A673 (cell line): ENCODE data around the gene THOC1. TPM values are rescaled to one million over a fixed set of nuclear protein-coding genes. Genes with fewer than 3 reads are reported as not detected.

Experiments
- BruUV-seq: library from RNA; stranded (reverse); fragments of 400-500 nt; replicated peaks from 2 replicates; lab custom pipeline; 2021; lab: Mats Ljungman, UMichigan
- CTCF ChIA-PET: fragments of 300-600 bp; sonication (Branson Sonifier 250); formaldehyde crosslinking; loops from one replicate; lab custom pipeline; 2022; ENCODE audit warnings: antibody characterized with exemption; lab: Charles Lee
- POLR2A ChIA-PET: fragments of 300-600 bp; sonication (Branson Sonifier 250); formaldehyde crosslinking; loops from one replicate; lab custom pipeline; 2022; ENCODE audit warnings: antibody characterized with exemption; ENCODE audit not compliant: low non-redundant PET; lab: Charles Lee
- DNase-seq: peaks from one replicate; pipeline ENCODE4 v3.0.0-alpha.2; 2015; ENCODE audit warnings: low spot score
- H3K27ac ChIP-seq: fragments of 200-600 bp; sonication (generic); 2 replicates; pipeline ENCODE4 v1.5.1; 2016; ENCODE audit warnings: mixed run types, low read depth, mild to moderate bottlenecking, mixed read lengths, antibody characterized with exemption, low read length; ENCODE audit not compliant: poor library complexity, severe bottlenecking
- H3K27me3 ChIP-seq: fragments of 200-600 bp; sonication (generic); replicated peaks from 2 replicates; pipeline ENCODE4 v1.6.1; 2017; ENCODE audit warnings: mixed run types, low read depth, mild to moderate bottlenecking, mixed read lengths, antibody characterized with exemption, low read length; ENCODE audit not compliant: insufficient read depth, poor library complexity
- H3K36me3 ChIP-seq: fragments of 200-600 bp; sonication (generic); 2 replicates; pipeline ENCODE4 v1.6.1; 2016; ENCODE audit warnings: mixed run types, mild to moderate bottlenecking, mixed read lengths, antibody characterized with exemption, low read length; ENCODE audit not compliant: insufficient read depth, poor library complexity, severe bottlenecking
- H3K4me1 ChIP-seq: fragments of 200-600 bp; sonication (generic); 2 replicates; pipeline ENCODE4 v1.6.1; 2017; ENCODE audit warnings: mixed run types, mild to moderate bottlenecking, mixed read lengths, antibody characterized with exemption, low read length; ENCODE audit not compliant: insufficient read depth, poor library complexity, severe bottlenecking
- H3K4me3 ChIP-seq: fragments of 200-600 bp; sonication (generic); 2 replicates; pipeline ENCODE4 v1.5.1; 2016; ENCODE audit warnings: low read depth, mixed run types, mild to moderate bottlenecking, mixed read lengths, low read length; ENCODE audit not compliant: poor library complexity, severe bottlenecking
- H3K9me3 ChIP-seq: fragments of 200-600 bp; sonication (generic); 2 replicates; pipeline ENCODE4 v1.6.1; 2016; ENCODE audit warnings: mixed run types, low read depth, mild to moderate bottlenecking, mixed read lengths, antibody characterized with exemption, low read length; ENCODE audit not compliant: poor library complexity, severe bottlenecking
- EZH2 ChIP-seq: fragments of 200-600 bp; sonication (generic); IDR thresholded peaks from 2 replicates; pipeline ENCODE4 v1.6.1; 2017; ENCODE audit warnings: borderline replicate concordance, low read depth, mild to moderate bottlenecking, mixed read lengths, antibody characterized with exemption, low read length; ENCODE audit not compliant: poor library complexity, severe bottlenecking
- intact Hi-C: fragments of 100-400 bp; cut with micrococcal nuclease; formaldehyde crosslinking; loops from one replicate; pipeline ENCODE4 v1.10.0; 2022; ENCODE audit not compliant: unreplicated experiment
- total RNA-seq: library from RNA; stranded (reverse); gene quantifications from 2 replicates; pipeline ENCODE4 v1.2.3, GENCODE V29; 2021
- TF ChIP-seq, protein P1 (sequence below): fragments of 300-800, 200-600 bp; sonication (generic); conservative IDR thresholded peaks from 2 replicates; pipeline ENCODE4 v1.5.1; 2017; ENCODE audit warnings: low read depth, mild to moderate bottlenecking, antibody characterized with exemption, low read length, moderate library complexity, mixed read lengths

The THOC1 gene
- total RNA-seq, 1 experiment from 2014 or later: 76.7 TPM

DNA sequence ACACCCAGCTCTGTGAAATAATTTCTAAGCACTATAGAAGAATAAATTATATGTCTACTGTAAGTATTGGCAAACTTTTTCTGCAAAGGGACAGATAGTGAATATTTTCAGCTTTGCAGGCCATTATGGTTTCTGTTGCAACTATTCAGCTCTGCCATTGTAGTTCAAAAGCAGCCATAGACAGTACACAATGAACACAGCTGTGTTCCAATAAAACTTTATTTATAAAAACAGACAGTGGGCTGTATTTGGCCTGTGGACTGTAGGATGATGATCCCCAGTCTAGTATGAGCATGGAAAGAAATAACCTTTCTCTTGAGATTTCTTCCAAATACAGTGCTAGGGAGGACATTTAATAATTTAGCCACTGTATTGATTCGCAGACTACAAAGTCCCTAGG lies 35.2 kb upstream of the THOC1 start:
- no peak for DNase-seq
- no peak overlapping the region for H3K27ac ChIP-seq
- TF ChIP-seq, protein P1, sequence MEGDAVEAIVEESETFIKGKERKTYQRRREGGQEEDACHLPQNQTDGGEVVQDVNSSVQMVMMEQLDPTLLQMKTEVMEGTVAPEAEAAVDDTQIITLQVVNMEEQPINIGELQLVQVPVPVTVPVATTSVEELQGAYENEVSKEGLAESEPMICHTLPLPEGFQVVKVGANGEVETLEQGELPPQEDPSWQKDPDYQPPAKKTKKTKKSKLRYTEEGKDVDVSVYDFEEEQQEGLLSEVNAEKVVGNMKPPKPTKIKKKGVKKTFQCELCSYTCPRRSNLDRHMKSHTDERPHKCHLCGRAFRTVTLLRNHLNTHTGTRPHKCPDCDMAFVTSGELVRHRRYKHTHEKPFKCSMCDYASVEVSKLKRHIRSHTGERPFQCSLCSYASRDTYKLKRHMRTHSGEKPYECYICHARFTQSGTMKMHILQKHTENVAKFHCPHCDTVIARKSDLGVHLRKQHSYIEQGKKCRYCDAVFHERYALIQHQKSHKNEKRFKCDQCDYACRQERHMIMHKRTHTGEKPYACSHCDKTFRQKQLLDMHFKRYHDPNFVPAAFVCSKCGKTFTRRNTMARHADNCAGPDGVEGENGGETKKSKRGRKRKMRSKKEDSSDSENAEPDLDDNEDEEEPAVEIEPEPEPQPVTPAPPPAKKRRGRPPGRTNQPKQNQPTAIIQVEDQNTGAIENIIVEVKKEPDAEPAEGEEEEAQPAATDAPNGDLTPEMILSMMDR: no peak
- no peak for TF ChIP-seq EZH2
- BruUV-seq: no TSS peak
- H3K4me1 ChIP-seq: peaks cover 5% of the 10 kb centered on the region
- CTCF ChIA-PET: no interaction called here
- no peaks in the 10 kb centered on the region for H3K36me3 ChIP-seq
- intact Hi-C loops: no loop called here
- no peaks in the 10 kb centered on the region for H3K9me3 ChIP-seq
- POLR2A ChIA-PET: no interaction called here
- H3K4me3 ChIP-seq: no peak overlapping the region
- H3K27me3 ChIP-seq: no peaks in the 10 kb centered on the region

DNA sequence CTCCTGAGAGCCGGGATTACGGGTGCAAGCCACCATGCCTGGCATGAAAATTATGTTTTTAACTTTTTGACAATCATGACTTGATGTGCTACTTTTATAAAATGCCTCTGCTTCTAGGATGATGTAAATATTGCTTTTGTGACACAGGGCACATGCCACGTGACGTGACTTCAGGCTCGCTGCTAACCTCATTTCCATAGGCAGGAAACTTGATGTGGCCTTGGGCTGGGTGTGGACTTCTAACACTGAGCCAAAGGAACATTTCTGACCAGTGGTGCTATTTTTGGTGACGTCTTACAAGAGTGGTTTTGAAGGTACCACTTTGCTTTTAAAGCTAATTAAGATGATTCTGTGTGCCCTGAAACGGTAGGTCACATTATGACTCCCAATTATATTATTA lies 34.2 kb upstream of the THOC1 start:
- intact Hi-C loops: no loop called here
- Histone ChIP-seq H3K27me3 (no peaks in the 10 kb centered on the region), H3K4me1 (peaks cover 5% of the 10 kb centered on the region), H3K27ac (no peak overlapping the region), H3K9me3 (no peaks in the 10 kb centered on the region), H3K4me3 (no peak overlapping the region), H3K36me3 (no peaks in the 10 kb centered on the region)
- BruUV-seq: no TSS peak
- POLR2A ChIA-PET: no interaction called here
- CTCF ChIA-PET: no interaction called here
- TF ChIP-seq EZH2: no peak
- TF ChIP-seq, protein P1: no peak
- no peak for DNase-seq

DNA sequence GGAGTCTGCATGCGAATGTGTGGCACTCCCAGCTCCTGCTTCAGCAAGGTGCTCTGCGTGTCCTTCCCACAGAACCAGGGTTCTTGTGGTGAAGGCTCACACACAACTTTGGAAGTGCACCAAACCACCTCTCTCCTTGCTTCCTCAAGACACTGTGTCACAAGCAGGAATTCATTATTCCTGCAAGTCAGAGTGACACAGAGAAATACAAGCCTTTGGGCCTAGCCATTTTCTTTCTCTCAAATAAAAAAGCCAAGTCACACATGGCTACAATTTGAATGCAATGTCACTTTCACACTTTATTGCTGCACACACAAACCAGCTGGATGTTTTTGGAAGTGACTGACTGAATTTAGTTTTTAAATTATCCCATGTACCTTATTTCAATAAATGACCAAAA lies 30.1 kb upstream of the THOC1 start:
- no peaks in the 10 kb centered on the region for H3K27me3 ChIP-seq

More for the DNA sequence above, 30.1 kb upstream of the THOC1 start:
- H3K9me3 ChIP-seq: no peaks in the 10 kb centered on the region
- no peak overlapping the region for H3K27ac ChIP-seq
- no peak for TF ChIP-seq EZH2
- TF ChIP-seq, protein P1: no peak
- no peaks in the 10 kb centered on the region for H3K36me3 ChIP-seq
- CTCF ChIA-PET: no interaction called here
- no peak for DNase-seq
- H3K4me1 ChIP-seq: no peaks in the 10 kb centered on the region
- no peak overlapping the region for H3K4me3 ChIP-seq
- POLR2A ChIA-PET: no interaction called here
- BruUV-seq: no TSS peak
- intact Hi-C loops: no loop called here
